ENCODE data around the gene CIBAR2.

- TF ChIP-seq ZKSCAN1 (IDR thresholded peaks at IDR 0.05; ENCODE audit: low read depth, low read length) (no peak), YY1 (IDR thresholded peaks at IDR 0.05; ENCODE audit: borderline replicate concordance in 1 of 3, control insufficient read depth in 1 of 3, extremely low read depth in 1 of 3, insufficient read depth in 3 of 3, insufficient read length in 1 of 3, insufficient replicate concordance in 2 of 3, low read depth in 1 of 3, low read length in 2 of 3) (no peak), PTRF (tag; IDR thresholded peaks at IDR 0.05) (no peak), HEY1 (CRISPR knock-in tag; IDR thresholded peaks at IDR 0.05; ENCODE audit: borderline replicate concordance) (no peak), RFX1 (IDR thresholded peaks at IDR 0.05) (no peak), ZBTB43 (CRISPR knock-in tag; IDR thresholded peaks at IDR 0.05) (no peak), E2F5 (CRISPR knock-in tag; IDR thresholded peaks at IDR 0.05) (no peak), ZNF431 (CRISPR knock-in tag; IDR thresholded peaks at IDR 0.05) (no peak)
- TF ChIP-seq, protein P1, sequence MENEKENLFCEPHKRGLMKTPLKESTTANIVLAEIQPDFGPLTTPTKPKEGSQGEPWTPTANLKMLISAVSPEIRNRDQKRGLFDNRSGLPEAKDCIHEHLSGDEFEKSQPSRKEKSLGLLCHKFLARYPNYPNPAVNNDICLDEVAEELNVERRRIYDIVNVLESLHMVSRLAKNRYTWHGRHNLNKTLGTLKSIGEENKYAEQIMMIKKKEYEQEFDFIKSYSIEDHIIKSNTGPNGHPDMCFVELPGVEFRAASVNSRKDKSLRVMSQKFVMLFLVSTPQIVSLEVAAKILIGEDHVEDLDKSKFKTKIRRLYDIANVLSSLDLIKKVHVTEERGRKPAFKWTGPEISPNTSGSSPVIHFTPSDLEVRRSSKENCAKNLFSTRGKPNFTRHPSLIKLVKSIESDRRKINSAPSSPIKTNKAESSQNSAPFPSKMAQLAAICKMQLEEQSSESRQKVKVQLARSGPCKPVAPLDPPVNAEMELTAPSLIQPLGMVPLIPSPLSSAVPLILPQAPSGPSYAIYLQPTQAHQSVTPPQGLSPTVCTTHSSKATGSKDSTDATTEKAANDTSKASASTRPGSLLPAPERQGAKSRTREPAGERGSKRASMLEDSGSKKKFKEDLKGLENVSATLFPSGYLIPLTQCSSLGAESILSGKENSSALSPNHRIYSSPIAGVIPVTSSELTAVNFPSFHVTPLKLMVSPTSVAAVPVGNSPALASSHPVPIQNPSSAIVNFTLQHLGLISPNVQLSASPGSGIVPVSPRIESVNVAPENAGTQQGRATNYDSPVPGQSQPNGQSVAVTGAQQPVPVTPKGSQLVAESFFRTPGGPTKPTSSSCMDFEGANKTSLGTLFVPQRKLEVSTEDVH (IDR thresholded peaks at IDR 0.05; ENCODE audit: low read depth, partially characterized antibody): no peak
- TF ChIP-seq, protein P2, sequence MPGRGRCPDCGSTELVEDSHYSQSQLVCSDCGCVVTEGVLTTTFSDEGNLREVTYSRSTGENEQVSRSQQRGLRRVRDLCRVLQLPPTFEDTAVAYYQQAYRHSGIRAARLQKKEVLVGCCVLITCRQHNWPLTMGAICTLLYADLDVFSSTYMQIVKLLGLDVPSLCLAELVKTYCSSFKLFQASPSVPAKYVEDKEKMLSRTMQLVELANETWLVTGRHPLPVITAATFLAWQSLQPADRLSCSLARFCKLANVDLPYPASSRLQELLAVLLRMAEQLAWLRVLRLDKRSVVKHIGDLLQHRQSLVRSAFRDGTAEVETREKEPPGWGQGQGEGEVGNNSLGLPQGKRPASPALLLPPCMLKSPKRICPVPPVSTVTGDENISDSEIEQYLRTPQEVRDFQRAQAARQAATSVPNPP (IDR thresholded peaks at IDR 0.05; ENCODE audit: borderline replicate concordance, insufficient read depth, insufficient read length): no peak
Observed at GRCh38 chr16:85081765-85082164, 30.5 kb downstream of the CIBAR2 start.

All from K562 (cell line).